D721Med (cell line): ENCODE results near the gene GPR180.

Experiments
- DNase-seq: peaks from one replicate; pipeline ENCODE4 v3.0.0; 2011; ENCODE audit warnings: low spot score; ENCODE audit not compliant: insufficient read length
- FAIRE-seq: peaks from 2 replicates; lab custom pipeline; 2011; peaks lifted over from hg19 to GRCh38; lab: Jason Lieb, UNC
- TF ChIP-seq, protein P1 (sequence below): IDR thresholded peaks from 2 replicates; pipeline ENCODE4 v1.5.1; 2012; ENCODE audit warnings: mild to moderate bottlenecking, control low read depth; ENCODE audit not compliant: insufficient read depth; ENCODE audit errors: missing control alignments

The GPR180 gene

GRCh38 chr13:94558716-94559115 is 42.9 kb upstream of the GPR180 start:
- no peak for FAIRE-seq
- DNase-seq: no peak
- TF ChIP-seq, protein P1, sequence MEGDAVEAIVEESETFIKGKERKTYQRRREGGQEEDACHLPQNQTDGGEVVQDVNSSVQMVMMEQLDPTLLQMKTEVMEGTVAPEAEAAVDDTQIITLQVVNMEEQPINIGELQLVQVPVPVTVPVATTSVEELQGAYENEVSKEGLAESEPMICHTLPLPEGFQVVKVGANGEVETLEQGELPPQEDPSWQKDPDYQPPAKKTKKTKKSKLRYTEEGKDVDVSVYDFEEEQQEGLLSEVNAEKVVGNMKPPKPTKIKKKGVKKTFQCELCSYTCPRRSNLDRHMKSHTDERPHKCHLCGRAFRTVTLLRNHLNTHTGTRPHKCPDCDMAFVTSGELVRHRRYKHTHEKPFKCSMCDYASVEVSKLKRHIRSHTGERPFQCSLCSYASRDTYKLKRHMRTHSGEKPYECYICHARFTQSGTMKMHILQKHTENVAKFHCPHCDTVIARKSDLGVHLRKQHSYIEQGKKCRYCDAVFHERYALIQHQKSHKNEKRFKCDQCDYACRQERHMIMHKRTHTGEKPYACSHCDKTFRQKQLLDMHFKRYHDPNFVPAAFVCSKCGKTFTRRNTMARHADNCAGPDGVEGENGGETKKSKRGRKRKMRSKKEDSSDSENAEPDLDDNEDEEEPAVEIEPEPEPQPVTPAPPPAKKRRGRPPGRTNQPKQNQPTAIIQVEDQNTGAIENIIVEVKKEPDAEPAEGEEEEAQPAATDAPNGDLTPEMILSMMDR: no peak

DNA sequence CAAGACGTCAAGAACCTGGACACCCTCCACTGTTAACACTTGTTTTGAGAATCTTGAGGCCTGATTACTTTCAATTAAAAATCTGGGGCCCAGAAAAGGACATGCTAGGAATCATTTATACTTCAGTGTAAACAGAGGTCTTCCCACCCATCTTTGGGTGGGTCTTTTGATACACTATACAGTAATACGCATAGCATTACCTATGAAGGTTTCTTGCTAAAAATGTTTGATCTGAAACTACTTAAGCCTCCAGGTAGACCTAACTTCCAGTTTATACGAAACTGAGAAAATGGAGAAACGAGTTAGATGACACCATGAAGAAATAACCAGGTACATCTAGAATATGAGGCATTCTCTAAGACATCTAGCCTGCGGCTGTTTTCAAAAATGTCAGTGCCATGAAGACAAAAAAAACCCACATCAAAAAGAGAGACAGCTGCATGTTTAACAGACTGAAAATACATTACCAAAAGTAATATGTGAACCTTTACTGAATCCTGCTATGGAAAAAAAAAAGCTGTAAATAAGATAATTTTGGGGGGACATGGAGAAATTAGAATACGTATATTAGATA is 42.3 kb upstream of the GPR180 start:
- no peak for DNase-seq
- FAIRE-seq: no peak
- TF ChIP-seq, protein P1: no peak

- TF ChIP-seq, protein P1: no peak
- no peak for FAIRE-seq
- no peak for DNase-seq
Observed at GRCh38 chr13:94560116-94560515, 41.5 kb upstream of the GPR180 start.

DNA sequence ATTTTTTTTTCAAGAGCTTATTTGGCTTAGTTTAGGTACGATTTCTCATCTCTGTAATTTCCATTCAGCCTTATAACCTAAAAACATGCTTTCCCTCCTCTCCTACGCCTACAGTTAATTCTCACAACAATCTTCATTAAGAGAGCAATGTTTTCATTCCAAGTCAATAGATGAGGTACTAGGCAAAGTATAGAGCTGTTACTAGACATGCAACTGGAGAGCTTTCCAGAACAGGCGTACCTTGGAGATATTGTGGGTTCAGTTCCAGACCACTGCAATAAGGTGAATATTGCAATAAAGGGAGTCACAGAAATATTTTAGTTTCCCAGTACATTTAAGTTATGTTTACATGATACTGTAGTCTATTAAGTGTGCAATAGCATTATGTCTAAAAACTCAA is 40.5 kb upstream of the GPR180 start:
- DNase-seq (no peak), FAIRE-seq (no peak)
- TF ChIP-seq, protein P1: no peak

DNA sequence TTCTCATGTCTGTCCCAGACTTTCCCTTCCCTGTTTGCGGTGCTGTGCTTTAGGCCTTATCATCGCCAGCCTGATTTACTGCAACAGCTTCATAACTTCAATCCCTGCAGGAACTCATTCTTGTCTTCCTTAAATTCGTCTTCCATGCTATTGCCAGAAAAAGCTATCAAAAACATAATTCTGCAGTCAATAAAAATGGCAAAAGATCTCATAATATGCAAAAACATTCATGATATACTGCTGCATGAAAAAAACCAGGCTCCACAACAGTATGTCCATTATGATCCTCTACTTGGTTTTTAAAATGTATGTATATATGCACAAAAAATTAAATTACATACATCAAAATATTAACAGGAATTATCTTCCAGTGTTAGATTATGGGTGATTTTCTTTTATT is 34.1 kb upstream of the GPR180 start:
- DNase-seq: no peak
- FAIRE-seq: no peak

DNA sequence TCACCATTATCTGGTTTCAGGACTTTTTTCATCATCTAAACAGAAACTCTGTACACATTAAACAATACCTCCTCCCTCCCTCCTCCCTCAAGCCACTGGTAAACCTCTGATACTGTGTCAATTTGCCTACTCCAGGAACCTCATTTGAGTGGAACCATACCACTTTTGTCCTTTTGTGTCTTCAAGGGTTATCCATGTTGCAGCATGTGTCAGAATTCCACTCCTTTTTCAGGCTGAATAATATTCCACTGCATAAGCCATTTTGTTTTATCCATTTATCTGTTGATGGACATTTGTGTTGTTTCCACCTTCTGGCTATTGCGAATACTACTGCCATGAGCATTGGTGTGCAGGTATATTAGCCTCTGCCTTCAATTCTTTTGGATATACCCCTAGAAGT is 33.2 kb upstream of the GPR180 start:
- no peak for FAIRE-seq
- TF ChIP-seq, protein P1: no peak
- no peak for DNase-seq

More for the DNA sequence above, 34.1 kb upstream of the GPR180 start:
- TF ChIP-seq, protein P1: no peak

- no peak for DNase-seq
- TF ChIP-seq, protein P1: no peak
- no peak for FAIRE-seq
Observed at GRCh38 chr13:94569615-94570014, 32.0 kb upstream of the GPR180 start.
